ENCODE results near the gene HERC2. TPM values are rescaled to one million over a fixed set of nuclear protein-coding genes. Genes with fewer than 3 reads are reported as not detected.

HERC2 gene
- total RNA-seq, 4 donors from 2014 or later = 54.6 to 112 (median 100) TPM

DNA sequence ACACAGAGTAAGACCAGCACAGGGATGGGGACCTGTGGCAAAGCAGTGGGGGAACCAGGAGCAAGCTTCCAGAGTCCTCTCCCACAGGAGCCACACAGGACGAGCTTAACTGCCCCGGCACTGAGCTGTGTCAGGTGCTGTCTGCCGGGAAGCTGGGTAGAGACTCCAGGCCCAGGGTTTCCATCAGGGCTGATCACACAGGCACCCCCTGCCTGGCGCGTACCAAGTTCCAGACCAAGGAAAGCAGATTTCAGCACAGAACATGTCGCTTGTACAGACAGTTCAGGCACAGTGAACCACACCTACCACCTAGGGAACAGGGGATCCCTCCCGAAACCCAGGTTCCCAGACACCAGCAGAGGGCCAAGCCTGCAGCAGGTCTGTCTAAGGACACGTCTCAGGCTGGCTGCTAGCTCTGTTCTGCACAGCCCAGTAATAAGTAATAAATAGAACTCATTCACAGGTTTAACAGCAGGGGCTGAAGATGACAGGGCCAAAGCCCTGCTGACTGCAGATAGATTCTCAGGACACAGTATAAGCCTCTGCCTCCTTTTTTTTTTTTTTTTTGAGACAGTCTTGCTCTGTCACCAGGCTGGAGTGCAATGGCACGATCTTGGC is 192.6 kb downstream of the HERC2 start:
- no peak overlapping the region for H3K4me3 ChIP-seq
- no peaks in the 10 kb centered on the region for H3K27me3 ChIP-seq
- H3K9me3 ChIP-seq = no peaks in the 10 kb centered on the region
- H3K27ac ChIP-seq = no peak overlapping the region
- no peaks in the 10 kb centered on the region for H3K4me1 ChIP-seq
- DNase-seq = peak in 1 of 3 donors; percentile 19
- TF ChIP-seq POLR2A (IDR thresholded peaks at IDR 0.05) = no peak
- TF ChIP-seq, protein P1, sequence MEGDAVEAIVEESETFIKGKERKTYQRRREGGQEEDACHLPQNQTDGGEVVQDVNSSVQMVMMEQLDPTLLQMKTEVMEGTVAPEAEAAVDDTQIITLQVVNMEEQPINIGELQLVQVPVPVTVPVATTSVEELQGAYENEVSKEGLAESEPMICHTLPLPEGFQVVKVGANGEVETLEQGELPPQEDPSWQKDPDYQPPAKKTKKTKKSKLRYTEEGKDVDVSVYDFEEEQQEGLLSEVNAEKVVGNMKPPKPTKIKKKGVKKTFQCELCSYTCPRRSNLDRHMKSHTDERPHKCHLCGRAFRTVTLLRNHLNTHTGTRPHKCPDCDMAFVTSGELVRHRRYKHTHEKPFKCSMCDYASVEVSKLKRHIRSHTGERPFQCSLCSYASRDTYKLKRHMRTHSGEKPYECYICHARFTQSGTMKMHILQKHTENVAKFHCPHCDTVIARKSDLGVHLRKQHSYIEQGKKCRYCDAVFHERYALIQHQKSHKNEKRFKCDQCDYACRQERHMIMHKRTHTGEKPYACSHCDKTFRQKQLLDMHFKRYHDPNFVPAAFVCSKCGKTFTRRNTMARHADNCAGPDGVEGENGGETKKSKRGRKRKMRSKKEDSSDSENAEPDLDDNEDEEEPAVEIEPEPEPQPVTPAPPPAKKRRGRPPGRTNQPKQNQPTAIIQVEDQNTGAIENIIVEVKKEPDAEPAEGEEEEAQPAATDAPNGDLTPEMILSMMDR (IDR thresholded peaks at IDR 0.05) = no peak
- peaks cover 0 to 74% (median 0%) of the 10 kb centered on the region in 3 donors for H3K36me3 ChIP-seq

DNA sequence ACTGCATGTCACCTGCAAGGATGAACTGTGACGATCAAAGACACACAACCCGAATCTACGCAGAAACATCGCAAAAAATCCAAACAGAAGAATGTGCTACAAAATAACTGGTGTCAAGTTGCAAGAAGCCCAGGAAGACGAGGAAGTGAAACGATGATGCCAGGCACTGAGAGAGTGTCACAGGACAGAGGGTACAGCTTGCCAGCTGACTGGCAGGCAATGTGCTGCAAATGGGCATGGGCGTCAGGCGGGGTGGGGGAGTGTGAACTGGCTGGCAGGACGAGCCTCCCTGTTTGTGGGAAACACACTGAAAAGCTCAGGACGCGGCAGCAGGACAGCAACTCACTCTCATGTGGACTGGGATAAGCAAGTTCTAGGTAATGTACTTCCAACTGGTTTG is 193.9 kb downstream of the HERC2 start:
- H3K4me3 ChIP-seq = no peak overlapping the region
- H3K27me3 ChIP-seq = no peaks in the 10 kb centered on the region
- H3K9me3 ChIP-seq = no peaks in the 10 kb centered on the region
- TF ChIP-seq, protein P1 (IDR thresholded peaks at IDR 0.05) = no peak
- TF ChIP-seq POLR2A (IDR thresholded peaks at IDR 0.05) = no peak
- peak in 2 of 3 donors; percentile 39 to 61 for DNase-seq
- H3K27ac ChIP-seq = no peak overlapping the region
- H3K36me3 ChIP-seq = peaks cover 0 to 81% (median 0%) of the 10 kb centered on the region in 3 donors
- H3K4me1 ChIP-seq = no peaks in the 10 kb centered on the region

DNA sequence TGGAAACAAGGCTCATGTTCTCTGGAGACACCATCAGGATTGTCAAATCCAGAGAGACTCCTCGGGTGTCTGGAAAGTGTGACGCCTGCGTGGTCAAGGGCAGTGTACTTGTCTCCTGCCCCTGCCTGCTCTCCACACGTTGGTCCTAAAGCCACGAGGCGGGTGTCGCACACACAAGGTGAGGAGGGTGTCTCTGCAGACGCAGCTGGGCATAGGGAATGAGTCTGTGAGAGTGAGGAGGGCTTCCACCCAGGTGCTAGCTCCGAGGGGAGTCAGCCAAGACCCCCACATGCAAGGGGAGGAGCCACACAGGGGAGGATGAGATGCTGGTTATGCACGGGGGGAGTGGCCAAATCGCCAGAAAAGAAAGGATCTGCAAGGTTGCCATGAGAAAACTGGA is 194.9 kb downstream of the HERC2 start:
- Histone ChIP-seq H3K9me3 (no peaks in the 10 kb centered on the region), H3K27me3 (no peaks in the 10 kb centered on the region), H3K4me1 (no peaks in the 10 kb centered on the region), H3K36me3 (peaks cover 0 to 84% (median 0%) of the 10 kb centered on the region in 3 donors), H3K4me3 (no peak overlapping the region), H3K27ac (no peak overlapping the region)
- no peak for DNase-seq
- TF ChIP-seq, protein P1 (IDR thresholded peaks at IDR 0.05) = no peak
- TF ChIP-seq POLR2A (IDR thresholded peaks at IDR 0.05) = no peak

DNA sequence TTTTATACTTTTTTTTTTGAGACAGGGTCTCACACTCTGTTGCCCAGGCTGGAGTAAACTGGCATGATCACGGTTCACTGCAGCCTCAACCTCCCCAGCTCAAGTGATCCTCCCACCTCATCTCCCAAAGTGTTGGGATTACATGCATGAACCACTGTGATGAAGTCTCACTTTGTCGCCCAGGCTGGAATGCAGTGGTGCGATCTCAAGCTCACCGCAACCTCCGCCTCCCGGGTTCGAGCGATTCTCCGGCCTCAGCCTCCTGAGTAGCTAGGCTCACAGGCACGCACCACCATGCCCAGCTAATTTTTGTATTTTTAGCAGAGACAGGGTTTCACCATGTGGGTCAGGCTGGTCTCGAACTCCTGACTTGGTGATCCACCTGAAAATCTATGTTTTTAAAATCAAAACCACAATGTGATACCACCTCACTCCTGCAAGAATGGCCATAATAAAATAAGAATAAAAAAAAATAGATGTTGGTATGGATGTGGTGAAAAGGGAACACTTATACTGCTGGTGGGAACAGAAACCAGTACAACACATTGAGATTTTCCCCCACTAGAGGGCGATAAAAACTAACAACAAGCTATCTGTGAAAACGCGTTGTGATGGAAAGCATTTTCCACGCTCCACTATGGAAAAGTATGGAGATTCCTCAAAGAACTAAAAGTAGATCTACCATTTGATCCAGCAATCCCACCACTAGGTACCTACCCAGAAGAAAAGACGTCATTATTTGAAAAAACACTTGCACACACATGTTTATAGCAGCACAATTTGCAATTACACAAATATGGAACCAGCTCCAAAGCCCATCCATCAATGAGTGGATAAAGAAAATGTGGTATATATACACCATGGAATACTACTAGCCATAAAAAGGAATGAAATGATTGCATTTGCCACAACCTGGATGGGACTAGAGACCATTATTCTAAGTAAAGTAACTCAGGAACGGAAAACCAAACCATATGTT is 196.0 kb downstream of the HERC2 start:
- H3K9me3 ChIP-seq = no peaks in the 10 kb centered on the region
- no peaks in the 10 kb centered on the region for H3K27me3 ChIP-seq
- peaks cover 0 to 81% (median 0%) of the 10 kb centered on the region in 3 donors for H3K36me3 ChIP-seq
- H3K4me1 ChIP-seq = no peaks in the 10 kb centered on the region
- no peak overlapping the region for H3K27ac ChIP-seq
- DNase-seq = no peak
- no peak for TF ChIP-seq POLR2A (IDR thresholded peaks at IDR 0.05)
- TF ChIP-seq, protein P1 (IDR thresholded peaks at IDR 0.05) = peak in 5 of 6 experiments; percentile 44 to 68 (median 46)
- H3K4me3 ChIP-seq = no peak overlapping the region

DNA sequence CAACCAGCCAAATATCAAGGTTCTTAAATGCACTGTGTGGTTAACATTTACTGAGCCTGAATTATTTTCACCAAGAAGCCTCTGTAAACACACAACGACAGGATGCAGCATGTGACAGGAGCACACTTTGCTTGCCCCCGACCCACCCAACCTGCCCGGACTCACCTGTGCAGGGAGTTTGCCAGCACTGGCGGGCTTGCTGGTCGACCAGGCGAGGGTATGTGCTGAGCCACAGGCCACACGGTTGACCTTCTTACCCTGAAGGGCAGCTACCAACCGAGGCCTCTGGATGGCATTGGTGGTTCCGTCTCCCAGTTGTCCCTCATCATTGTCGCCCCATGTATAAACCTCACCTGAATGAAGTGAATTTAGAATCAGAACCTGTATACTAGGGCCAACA is 197.1 kb downstream of the HERC2 start:
- H3K36me3 ChIP-seq = peaks cover 0 to 81% (median 0%) of the 10 kb centered on the region in 3 donors
- H3K4me1 ChIP-seq = no peaks in the 10 kb centered on the region
- DNase-seq = no peak
- no peak overlapping the region for H3K4me3 ChIP-seq
- no peaks in the 10 kb centered on the region for H3K27me3 ChIP-seq
- no peaks in the 10 kb centered on the region for H3K9me3 ChIP-seq
- H3K27ac ChIP-seq = no peak overlapping the region
- TF ChIP-seq POLR2A (IDR thresholded peaks at IDR 0.05) = no peak
- TF ChIP-seq, protein P1 (IDR thresholded peaks at IDR 0.05) = no peak
